ENCODE results near the gene PPP1R14C.
"Not testable (repeated sequence)": the region's sequence is repeated elsewhere in the genome, so short reads cannot be mapped to it uniquely, and the experiment has no call there.

Gene PPP1R14C, protein sequence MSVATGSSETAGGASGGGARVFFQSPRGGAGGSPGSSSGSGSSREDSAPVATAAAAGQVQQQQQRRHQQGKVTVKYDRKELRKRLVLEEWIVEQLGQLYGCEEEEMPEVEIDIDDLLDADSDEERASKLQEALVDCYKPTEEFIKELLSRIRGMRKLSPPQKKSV

GRCh38 chr6:150142670-150143515 is at the start of gene PPP1R14C:
TSS of gene PPP1R14C (plus strand) at chr6:150143044. CDS start at chr6:150143193, 149 bp downstream.
- DNase-seq: no peak

DNA sequence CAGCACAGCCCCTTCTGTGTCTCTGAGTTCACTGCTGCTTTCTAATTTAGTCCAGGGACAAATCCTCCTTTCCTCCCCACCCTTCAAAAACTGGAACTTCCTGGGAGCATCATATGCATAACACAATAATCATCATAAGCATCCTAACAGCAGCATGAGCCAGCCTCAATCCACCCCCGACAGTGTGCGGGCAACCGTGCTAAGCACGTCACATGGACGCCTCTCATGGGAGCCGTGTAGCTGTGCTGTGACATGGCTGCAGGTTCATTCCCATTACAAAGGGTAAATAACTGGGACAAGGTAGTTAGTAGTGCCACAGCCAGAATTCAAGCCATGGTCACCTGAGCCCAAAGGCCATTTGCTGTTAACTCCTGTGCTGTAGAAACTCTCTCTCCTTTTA is 49.4 kb upstream of the PPP1R14C start:
- DNase-seq: no peak

DNA sequence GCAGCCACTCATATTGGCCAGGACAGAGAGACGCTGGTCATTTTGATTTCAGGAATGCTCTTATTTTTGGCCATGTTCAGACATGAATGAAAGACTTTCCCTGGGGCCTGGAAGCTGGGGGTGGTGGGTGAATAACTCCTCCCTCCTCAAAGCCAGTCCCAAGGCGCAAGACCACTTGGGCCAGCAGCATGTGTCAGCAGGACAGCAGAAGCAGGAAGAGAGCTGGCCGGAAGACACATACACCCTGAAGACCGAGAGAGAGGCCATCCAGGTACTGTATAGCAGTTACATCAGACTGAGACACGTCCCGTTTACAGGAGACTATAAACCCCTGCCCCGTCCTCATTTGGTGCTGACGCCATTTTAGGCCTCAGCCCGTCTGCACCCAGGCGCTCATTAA is 44.7 kb upstream of the PPP1R14C start:
- no peak for DNase-seq

GRCh38 chr6:150099546-150099945 is 43.3 kb upstream of the PPP1R14C start:
- no peak for DNase-seq

- DNase-seq: no peak
Measured at GRCh38 chr6:150099953-150100352, 42.9 kb upstream of the PPP1R14C start.

DNA sequence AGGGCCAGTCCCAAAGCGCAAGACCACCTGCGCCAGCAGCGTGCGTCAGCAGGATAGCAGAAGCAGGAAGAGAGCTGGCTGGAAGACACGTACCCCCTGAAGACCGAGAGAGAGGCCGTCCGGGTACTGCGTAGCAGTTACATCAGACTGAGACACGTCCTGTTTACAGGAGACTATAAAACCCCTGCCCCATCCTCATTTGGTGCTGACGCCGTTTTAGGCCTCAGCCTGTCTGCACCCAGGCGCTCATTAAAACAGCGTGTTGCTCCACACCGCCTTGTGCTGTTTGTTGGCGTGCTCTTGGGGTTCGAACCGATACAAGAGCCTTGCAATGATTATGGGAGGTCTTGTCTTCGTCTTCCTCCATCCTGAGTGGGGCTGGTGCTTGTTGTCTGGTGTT is 42.1 kb upstream of the PPP1R14C start:
- no peak for DNase-seq

GRCh38 chr6:150102750-150103270 is 40.0 kb upstream of the PPP1R14C start:
- DNase-seq: no peak

DNA sequence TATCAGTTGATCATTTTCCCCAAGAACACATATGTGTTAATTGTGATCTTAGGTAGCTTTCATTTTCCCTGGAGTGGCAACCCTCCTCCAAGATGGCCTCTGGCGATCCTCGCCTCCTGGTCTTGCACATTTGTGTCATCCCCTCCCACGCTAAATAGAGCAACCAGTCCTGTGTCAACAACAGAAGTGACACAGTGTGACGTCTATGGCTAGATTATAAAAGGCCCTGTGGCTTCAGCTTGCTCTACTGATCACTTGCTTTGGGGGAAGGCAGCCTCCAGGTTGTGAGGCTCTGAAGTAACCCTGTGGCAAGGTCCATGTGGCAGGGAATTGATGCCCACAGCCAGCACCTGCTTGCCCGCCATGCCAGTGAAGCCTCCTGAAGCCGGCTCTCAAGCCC is 30.6 kb upstream of the PPP1R14C start:
- DNase-seq: no peak

DNA sequence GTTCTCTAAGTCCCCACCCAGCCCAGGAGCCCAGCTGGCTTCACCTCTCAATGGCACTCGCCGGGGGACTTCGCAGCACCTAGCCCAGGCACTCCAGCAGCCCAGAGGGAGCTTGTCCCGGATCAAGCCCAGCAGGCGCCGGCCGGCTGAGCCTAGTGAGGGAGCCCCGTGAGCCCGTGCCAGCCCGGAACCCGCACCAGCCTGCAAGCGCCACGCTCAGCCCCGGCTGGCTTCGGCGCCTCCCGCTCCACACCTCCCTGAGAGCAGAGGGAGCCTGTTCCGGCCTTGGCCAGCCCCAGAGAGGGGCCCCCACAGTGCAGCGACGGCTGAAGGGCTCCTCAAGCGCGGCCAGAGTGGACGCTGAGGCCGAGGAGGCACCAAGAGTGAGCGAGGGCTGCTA is 27.1 kb upstream of the PPP1R14C start:
- no peak for DNase-seq

DNA sequence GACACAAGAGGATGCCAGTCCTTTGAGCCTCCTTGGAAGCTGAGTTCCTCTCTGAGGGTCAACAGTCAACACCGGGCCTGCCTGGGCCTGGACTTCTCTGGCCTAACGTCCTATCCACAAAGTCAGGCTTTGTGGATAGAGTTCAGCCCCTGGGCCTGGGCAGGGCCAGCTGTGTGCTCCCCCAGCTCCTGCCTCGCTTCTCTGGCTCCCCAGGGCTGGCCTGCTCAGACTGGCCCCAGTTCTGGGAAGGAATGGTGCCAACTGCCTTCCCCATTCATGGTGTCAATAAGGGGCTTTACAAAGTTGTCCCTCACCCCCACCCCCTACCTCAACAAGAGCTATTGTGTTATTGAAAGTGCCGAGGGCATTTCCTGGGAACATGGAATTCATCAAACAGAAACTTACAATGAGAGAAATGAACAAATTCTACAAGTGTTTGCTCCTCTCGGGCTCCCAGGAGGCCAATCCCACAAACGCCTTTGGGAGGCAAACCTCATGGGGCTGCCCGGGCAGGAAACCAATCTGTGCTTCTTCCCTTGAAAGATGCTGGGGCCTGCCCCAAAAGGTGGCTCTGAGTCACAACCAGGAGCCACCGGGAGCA is 26.5 kb upstream of the PPP1R14C start:
- DNase-seq: no peak

DNA sequence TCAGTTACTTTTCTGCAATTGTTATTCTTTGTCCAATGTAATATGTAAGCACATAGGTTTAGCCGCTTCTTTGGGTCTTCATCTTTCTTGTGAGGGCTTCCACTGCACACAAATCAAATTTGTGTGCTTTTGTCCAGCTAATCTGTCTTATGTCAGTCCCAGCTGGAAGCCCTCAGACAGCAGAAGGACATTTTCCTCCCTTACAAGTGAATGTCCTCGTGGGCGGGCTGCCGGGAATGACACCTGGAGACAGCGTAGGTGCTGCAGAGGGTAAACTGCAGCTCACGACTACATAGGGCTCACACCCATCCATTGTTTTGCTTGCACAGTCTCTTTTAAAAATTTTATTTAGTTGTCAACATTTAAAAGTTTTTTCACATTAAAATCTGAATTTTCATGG is 24.6 kb upstream of the PPP1R14C start:
- DNase-seq: no peak

- DNase-seq: no peak
Measured at GRCh38 chr6:150118627-150119026, 24.2 kb upstream of the PPP1R14C start.

GRCh38 chr6:150119173-150119572 is 23.7 kb upstream of the PPP1R14C start:
- DNase-seq: no peak

DNA sequence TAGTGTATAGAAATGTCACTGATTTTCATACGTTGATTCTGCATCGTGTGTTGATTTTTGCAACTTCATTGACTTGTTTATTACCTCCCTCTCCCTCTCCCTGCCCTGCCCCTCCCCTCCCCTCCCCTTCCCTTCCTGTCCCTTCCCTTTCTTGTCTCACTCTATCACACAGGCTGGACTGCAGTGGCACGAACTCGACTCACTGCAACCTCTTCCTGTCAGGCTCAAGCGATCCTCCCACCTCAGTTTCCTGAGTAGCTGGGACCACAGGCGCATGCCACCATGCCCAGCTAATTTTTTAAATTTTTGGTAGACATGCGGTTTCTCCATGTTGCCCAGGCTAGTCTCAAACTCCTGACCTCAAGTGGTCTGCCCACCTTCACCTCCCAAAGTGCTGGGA is 19.2 kb upstream of the PPP1R14C start:
- no peak for DNase-seq

DNA sequence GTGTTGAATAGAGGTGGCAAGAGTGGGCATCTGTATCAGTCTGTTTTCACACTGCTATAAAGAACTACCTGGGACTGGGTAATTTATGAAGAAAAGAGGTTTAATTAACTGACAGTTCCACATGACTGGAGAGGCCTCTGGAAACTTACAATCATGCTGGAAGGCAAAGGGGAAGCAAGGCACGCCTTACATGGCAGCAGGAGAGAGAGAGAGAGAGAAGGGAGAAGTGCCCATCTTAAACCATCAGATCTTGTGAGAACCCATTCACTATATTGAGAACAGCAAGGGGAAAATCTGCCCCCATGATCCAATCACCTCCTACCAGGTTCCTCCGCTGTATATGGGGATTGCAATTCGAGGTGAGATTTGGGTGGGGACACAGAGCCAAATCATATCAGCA is 18.6 kb upstream of the PPP1R14C start:
- no peak for DNase-seq

DNA sequence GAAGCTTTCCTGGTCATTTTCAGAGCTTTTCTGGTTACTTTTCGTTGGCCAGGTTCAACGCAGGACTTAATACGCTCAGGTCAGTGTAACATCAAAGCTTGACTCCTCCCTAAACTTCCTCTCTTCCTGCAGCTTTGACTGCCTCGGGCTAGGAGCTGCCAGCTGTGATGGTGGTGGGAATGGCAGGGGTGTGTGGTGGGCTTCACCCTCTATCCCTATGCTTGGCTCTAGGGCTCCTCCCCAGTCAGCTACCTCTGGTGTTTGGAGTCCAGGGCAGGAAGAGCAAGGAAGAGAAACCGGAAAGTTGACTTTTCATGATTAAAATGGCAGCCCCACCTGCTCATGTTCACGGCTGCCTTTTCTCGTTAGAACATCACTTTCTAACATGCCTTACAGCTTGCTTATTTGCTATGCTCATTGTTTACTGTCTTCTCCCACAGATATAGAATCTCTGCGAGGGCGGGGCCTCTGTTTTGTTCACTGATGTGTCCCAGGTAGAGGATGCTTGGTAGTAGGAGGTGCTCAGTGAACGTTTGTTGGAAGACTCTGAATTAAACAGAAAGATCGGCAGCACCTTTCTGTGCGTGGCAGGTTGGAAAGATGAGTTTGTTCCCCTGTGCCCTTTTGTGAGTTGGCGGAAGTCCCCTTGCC is 16.1 kb upstream of the PPP1R14C start:
- no peak for DNase-seq

DNA sequence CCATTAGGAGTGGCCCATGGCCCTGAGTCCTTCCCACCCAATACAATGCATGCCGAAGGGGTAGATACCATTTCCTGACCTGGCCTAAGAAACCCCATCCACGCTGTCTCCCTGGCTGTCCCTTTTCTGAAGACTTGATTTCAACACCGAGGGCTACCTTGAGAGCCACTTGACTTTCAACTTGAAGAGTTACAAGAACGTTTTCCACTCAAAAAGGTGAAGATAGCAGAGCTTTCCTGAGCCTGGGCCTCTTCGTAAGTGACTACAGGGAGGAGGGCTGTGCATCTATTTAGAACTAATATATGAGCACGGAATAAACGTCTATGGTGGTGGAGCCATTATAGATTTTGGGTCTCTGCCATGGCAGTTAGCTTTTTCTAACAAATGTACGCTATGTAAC is 14.4 kb upstream of the PPP1R14C start:
- DNase-seq: no peak

DNA sequence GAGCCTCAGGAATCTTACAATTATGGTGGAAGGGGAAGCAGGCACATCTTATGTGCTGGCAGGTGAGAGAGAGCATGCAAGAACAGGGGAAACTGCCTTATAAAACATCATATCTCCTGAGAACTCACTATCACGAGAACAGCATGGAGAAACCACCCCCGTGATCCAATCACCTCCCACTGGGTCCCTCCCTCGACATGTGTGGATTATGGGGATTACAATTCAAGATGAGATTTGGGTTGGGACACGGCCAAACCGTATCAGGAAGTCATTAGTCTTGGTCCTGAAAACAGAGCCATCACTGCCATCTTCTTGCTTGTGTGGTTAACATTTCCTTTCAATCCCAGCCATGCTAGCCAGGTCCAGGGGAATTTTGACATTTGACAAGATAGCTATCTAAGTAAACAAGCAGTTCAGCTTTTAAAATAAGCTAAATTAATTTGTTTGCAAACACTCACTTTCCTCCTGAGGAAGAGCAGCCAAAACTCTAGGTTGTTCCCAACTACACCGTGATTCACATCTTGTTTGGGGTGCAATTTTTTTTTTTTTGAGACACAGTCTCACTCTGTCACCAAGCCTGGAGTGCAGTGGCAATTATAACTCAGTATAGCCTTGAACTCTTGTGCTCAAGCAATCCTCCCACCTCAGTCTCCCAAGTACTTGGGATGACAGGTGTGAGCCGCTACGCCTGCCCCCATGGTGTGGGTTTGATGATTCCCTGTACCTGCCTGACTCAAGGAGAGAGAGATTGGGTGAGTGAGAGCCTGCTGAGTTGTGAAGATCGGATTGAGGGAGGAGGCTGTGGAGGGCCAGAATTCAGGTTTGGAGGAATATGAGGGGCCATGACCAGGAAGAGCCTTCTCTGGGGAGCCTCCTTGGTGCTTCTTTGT is 13.0 kb upstream of the PPP1R14C start:
- DNase-seq: no peak

GRCh38 chr6:150133686-150134085 is 9.2 kb upstream of the PPP1R14C start:
- DNase-seq: no peak

DNA sequence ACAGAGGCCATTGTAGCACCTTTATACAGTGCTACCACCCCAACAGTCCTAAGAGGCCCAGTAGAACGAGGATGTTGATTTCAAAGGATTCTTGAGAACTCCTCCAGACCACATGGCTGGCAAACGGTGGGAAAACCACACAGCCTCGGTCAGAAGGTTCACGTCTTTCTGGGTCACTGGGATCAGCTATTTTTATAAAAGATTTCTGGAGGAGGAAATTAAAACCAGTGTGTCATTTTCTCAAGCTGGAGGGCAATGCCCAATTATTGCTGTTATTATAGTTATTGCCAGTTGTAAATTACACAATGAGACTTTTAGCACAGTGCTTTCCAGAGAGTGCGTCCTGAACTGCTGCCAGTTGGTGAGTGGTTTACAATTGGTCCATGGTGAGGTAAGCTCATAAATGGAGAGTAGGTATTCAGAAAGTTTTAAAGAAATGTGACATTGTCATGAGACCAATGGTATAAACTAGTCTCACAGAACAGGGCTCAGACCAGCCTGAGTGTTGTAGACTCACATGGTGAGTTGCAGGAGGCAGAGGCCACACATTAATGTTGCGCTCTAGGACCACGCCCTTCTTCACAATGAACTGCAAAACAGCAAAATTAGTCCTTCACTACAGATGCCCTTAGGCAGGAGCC is 8.4 kb upstream of the PPP1R14C start:
- no peak for DNase-seq

GRCh38 chr6:150137711-150138110 is 5.1 kb upstream of the PPP1R14C start:
- DNase-seq: not testable (repeated sequence)

DNA sequence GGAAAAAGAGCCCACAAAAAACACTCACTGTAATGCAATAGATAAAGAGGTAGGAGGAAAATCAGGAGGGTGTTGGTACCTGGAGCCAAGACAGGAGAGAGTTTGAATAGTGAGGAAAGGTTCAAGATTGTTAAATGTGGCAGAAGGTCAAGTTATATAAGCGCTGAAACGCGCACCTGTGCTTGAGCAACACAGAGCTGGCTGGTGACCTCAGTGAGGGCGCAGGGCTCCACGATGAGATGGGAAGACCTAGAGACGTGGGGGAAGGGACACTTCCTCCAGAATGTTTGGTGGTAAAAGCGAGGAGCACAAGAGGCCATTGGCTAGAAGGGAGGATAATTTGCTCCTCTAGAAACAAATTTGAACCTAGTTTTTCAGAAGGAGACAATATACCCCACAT is 4.2 kb upstream of the PPP1R14C start:
- DNase-seq: no peak

Measured in NCI-H2081 treated with DMSO at 0.1 percent for 48 hours (cell line).